HG03025 (cell line): ENCODE measurements around the gene C2orf92.

Experiments used
- ATAC-seq: cut with Tn5 transposase; IDR thresholded peaks from one replicate; pipeline ENCODE4 v1.9.1; 2021; ENCODE audit warnings: mild to moderate bottlenecking, moderate library complexity; ENCODE audit not compliant: unreplicated experiment, low FRiP score

The C2orf92 gene

DNA sequence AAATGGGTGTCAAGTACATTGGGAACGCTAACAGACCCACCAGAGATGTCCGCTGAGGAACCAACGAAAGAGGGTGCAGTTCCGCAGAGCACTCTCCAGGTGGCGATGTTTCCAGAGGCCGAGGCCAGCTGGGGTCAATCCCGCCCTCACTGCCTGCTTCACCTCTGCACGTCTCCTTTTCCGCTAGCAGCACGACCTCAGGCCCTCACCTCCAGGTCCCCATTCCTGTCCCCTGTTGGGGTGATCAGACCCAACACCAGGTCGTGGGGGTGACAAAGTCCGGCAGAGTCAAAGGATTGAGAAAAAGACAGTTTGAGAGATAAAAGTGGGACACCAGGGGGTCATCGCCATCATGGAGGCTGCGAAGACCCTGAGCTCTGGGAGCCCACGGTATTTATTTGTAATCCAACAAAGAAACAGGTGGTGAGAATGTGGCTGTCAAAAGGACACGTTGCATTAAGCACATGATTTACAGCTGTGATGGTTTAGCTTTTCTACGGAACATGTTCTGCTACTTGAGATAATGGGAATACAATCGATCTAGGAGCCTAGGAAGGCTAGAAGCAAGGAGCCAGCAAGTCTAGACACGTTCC is 71.2 kb downstream of the C2orf92 start:
- ATAC-seq, result no peak

DNA sequence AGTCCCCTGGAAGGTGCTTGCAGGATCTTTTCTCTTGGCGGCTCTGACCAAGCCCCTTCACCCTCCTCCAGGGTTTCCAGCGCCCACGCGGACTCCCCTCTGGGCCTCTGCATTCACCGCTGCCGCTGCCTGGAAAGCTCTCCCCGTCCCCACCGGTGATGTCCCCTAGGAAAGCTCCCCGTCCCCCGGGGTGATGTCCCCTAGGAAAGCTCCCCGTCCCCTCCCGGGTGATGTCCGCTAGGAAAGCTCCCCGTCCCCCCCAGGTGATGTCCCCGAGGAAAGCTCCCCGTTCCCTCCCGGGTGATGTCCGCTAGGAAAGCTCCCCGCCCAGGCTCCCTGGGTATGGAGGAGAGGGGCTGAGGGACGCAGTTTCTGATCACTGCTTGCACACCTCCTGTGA is 71.7 kb downstream of the C2orf92 start:
- ATAC-seq, result no peak

DNA sequence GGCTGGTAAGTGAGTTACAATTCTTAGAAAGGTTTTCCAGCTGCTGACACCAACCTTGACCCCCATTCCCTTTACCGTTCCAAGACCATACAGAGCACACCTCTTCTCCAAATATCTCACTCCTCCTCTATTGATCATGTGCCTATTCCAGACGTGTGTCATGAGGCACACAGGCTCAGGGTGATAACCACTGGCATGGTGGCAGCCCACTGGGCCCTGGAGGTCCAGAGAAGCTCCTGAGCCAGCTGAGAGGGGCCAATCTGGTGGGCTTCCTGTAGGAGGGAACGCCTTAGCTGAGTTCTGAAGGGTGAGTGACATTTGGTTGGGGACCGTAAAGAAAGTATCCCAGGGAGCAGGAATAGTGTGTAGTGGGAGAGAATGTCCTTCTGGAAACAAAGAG is 72.2 kb downstream of the C2orf92 start:
- no peak for ATAC-seq

DNA sequence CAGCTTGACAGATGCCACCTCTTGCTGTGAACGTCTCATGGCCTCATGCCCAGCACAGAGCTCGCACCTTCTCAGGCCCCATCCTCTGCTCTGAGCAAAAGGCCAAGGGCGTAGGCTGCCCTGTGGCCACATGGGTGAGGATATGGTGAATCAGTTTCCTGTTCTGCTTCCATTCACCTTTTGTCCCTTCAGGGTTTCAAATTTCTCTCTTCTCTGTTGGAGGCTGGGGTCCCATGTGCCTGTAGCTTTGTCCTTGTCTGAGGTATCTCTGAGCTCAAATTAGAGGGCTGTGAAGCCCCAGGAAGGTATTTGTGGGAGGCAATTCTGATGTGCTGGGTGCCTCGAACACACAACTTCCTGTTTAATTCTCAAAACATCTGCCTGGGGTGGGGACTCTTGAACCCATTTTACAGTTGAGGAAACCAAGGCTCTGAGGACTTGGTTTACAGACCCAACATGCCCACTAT is 72.9 kb downstream of the C2orf92 start:
- ATAC-seq, result no peak

- ATAC-seq, result no peak
Measured at GRCh38 chr2:97743913-97744312, 74.4 kb downstream of the C2orf92 start.

DNA sequence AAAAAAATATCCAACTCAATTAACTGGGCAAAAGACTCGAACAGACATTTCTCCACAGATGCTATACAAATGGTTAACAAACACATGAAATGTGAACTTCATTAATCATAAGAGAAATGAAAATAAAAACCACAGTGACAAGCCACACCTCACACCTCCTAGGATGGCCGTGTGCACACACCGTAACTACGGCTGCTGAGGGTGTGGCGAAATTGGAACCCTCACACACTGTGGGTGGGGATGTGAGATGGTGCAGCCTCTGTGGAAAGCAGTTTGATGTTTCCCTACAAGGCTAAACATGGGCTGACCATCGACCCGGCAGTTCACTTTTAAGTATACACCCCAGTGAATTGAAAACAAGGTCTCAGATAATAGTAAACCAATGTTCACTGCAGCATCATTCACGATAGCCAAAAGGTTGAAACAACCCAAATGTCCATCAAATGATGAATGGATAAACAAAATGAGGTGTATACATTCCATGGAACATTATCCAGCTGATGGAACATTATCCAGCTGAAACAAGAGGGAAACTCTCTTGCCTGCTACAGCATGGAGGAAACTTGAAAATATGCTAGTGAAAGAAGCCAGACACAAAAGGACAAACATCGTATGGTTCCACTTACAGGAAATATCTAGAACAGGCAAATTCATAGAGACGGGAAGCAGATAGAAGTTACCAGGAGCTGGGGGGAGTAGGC is 76.1 kb downstream of the C2orf92 start:
- no peak for ATAC-seq

DNA sequence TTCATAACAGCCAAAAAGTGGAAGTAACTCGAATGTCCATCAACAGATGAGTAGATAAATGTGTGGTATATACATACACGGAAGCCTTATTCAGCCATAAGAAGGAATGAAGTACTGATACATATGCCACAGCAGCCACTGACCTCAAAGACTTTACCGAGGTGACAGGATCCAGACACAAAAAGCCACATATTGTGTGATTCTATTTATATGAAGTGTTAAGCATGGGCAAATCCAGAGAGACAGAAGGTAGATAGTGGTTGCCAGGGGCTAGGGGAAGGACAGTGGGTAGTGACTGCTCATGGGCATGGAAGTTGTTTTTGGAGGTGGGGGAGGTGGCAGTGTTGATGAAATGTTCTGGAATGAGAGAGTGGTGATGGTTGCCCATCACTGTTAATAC is 77.8 kb downstream of the C2orf92 start:
- no peak for ATAC-seq

DNA sequence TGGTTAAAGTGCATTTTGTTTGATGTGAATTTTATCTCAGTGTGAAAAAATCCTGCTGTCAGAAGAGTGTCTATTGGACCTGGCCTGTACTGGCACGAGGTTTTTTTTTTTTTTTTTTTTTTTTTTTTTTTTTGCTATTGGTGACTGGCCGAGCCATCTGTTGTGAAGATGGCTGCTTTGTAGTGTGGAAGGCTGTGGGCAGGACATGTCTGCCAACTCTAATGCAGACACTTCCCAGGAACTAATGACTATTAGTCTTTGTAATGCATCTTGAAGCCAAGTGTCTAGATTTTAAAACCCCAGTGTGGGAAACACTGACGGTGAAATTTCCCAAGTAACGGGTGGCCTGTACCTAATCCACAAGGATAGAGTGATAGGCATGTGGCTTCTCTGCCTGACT is 78.2 kb downstream of the C2orf92 start:
- ATAC-seq, result no peak

DNA sequence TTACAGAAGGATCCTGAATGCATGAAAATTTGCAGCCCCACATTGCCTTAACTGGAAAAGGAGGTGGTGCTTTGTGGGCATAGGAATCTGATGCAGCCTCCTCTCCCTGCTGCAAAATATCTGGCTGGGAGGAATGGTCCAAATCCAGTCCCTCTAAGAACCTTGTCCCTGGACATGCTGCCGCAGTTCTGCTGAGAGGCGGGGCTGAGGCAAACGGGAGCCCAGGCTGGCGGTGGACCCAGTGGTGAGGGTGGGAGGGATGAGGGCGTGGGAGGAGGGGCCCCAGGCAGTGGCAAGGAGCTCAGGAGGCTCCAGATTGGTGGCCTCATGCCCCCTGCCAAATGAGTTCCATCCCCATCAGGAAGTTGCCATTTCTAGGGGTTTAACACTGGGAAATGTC is 80.1 kb downstream of the C2orf92 start:
- ATAC-seq, result no peak

DNA sequence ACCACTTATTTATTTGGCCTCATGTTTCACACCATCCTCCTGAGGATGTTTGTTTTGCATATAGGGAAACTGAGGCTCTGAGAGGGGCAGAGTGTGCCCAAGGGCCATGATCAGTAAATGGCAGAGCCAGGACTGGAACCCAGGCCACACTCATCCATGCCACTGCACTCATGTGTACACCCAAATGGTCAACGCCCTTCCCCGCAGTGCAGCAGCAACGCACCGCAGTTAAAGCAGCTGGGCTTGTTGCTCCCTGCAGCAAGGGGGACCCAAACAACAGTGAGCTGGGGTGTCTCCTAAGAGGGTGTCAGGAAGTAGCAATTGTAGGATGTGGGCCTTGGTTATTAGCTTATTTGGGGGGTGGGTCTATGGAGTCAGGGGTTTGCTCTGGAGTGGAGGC is 80.5 kb downstream of the C2orf92 start:
- ATAC-seq, result no peak

- ATAC-seq, result no peak
Measured at GRCh38 chr2:97751752-97752151, 82.2 kb downstream of the C2orf92 start.
